GM12878 (cell line): ENCODE data around the gene PHF8. TPM values are rescaled to one million over a fixed set of nuclear protein-coding genes. Genes with fewer than 3 reads are reported as not detected.

Experiments used
- ATAC-seq: fragments of 200-7000 bp; cut with Tn5 transposase; 3 replicates; pipeline ENCODE4 v1.9.1; 2020; ENCODE audit warnings: mild to moderate bottlenecking, moderate library complexity
- BruUV-seq: library from RNA; stranded (reverse); fragments of 400-500 nt; replicated peaks from 2 replicates; lab custom pipeline; 2021; lab: Mats Ljungman, UMichigan
- CTCF ChIA-PET: fragments of 300-600 bp; sonication (Branson Sonifier 250); formaldehyde crosslinking; extraction: SDS; loops from one replicate; lab custom pipeline; 2021; ENCODE audit warnings: inconsistent platforms; lab: Yijun Ruan, JAX
- POLR2A ChIA-PET: fragments of 350-600 bp; formaldehyde crosslinking; extraction: SDS; loops from one replicate; lab custom pipeline; 2021; ENCODE audit warnings: inconsistent platforms; lab: Charles Lee
- RAD21 ChIA-PET: fragments of 300-600 bp; sonication (Branson Sonifier 250); formaldehyde crosslinking; loops from one replicate; lab custom pipeline; 2023; ENCODE audit warnings: antibody characterized with exemption; ENCODE audit not compliant: unreplicated experiment; lab: Charles Lee
- SMC1A ChIA-PET: fragments of 300-600 bp; sonication (Branson Sonifier 250); formaldehyde crosslinking; loops from one replicate; lab custom pipeline; 2023; ENCODE audit not compliant: unreplicated experiment, uncharacterized antibody; lab: Charles Lee
- DNase-seq: peaks from one replicate; pipeline ENCODE4 v3.0.0-alpha.2; 2011; ENCODE audit warnings: low read depth, low spot score
- FAIRE-seq: peaks from 3 replicates; lab custom pipeline; 2011; peaks lifted over from hg19 to GRCh38; lab: Jason Lieb, UNC
- H2AFZ ChIP-seq: 2 replicates; pipeline ENCODE4 v1.6.0; 2011; ENCODE audit warnings: low read depth, low read length, control low read depth; ENCODE audit not compliant: control insufficient read depth
- H3K27ac ChIP-seq: 2 replicates; pipeline ENCODE4 v1.5.1; 2011; ENCODE audit warnings: control low read depth; ENCODE audit not compliant: control insufficient read depth, insufficient read depth
- H3K27me3 ChIP-seq, 2 experiments: replicated peaks in 1 of 2; 2 replicates each; pipeline versions ENCODE4 v1.6.0 to v1.6.1; 2011; ENCODE audit warnings: low read length in 1 of 2; ENCODE audit not compliant: control insufficient read depth in 2 of 2, insufficient read depth in 2 of 2
- H3K36me3 ChIP-seq, 2 experiments: 2 replicates each; pipeline ENCODE4 v1.5.1; 2011; ENCODE audit warnings: low read length in 1 of 2; ENCODE audit not compliant: control insufficient read depth in 2 of 2, insufficient read depth in 2 of 2
- H3K4me1 ChIP-seq: 2 replicates; pipeline ENCODE4 v1.6.1; 2011; ENCODE audit warnings: mild to moderate bottlenecking, low read length, moderate library complexity, mixed read lengths; ENCODE audit not compliant: control insufficient read depth, insufficient read depth
- H3K4me2 ChIP-seq: 2 replicates; pipeline ENCODE4 v1.6.0; 2011; ENCODE audit warnings: control low read depth; ENCODE audit not compliant: control insufficient read depth, insufficient read depth
- H3K4me3 ChIP-seq: fragments of 200-600 bp; sonication (generic); 2 replicates; pipeline ENCODE4 v1.5.1; 2016
- H3K79me2 ChIP-seq: 2 replicates; pipeline ENCODE4 v1.6.0; 2011; ENCODE audit warnings: low read length; ENCODE audit not compliant: control insufficient read depth, insufficient read depth
- H3K9ac ChIP-seq: 2 replicates; pipeline ENCODE4 v1.8.0; 2011; ENCODE audit warnings: low read length, control low read depth, mixed read lengths; ENCODE audit not compliant: control insufficient read depth, insufficient read depth
- H3K9me3 ChIP-seq: replicated peaks from 3 replicates; pipeline ENCODE4 v1.5.1; 2011; ENCODE audit warnings: mild to moderate bottlenecking, low read length; ENCODE audit not compliant: control insufficient read depth, insufficient read depth
- H4K20me1 ChIP-seq: 2 replicates; pipeline ENCODE4 v1.6.0; 2011; ENCODE audit not compliant: control insufficient read depth, insufficient read depth
- ASH2L ChIP-seq: fragments of 300-600, 200-600 bp; sonication (generic); IDR thresholded peaks from 2 replicates; pipeline ENCODE4 v1.6.1; 2017; ENCODE audit warnings: low read depth, mild to moderate bottlenecking, borderline replicate concordance
- BMI1 ChIP-seq: fragments of 450-650 bp; IDR thresholded peaks from 2 replicates; pipeline ENCODE4 v1.6.1; 2016; ENCODE audit warnings: mild to moderate bottlenecking, moderate library complexity, borderline replicate concordance
- CBX3 ChIP-seq: fragments of 200-600 bp; sonication (generic); IDR thresholded peaks from 2 replicates; pipeline ENCODE4 v1.6.1; 2016; ENCODE audit warnings: low read depth, borderline replicate concordance
- CBX5 ChIP-seq: sonication (generic); IDR thresholded peaks from 2 replicates; pipeline ENCODE4 v1.6.1; 2016; ENCODE audit warnings: low read depth, moderate library complexity, mild to moderate bottlenecking, inconsistent platforms
- CREB1 ChIP-seq: IDR thresholded peaks from 2 replicates; pipeline ENCODE4 v1.6.1; 2012; ENCODE audit warnings: low read depth, mild to moderate bottlenecking, inconsistent platforms
- FOS ChIP-seq: IDR thresholded peaks from 3 replicates; pipeline ENCODE4 v1.6.1; 2011; ENCODE audit warnings: borderline replicate concordance; ENCODE audit not compliant: insufficient read length; ENCODE audit errors: extremely low read depth
- FOXK2 ChIP-seq: fragments of 450-650 bp; IDR thresholded peaks from 2 replicates; pipeline ENCODE4 v1.6.1; 2017; ENCODE audit warnings: mild to moderate bottlenecking, moderate library complexity
- HCFC1 ChIP-seq: fragments of 150-350 bp; IDR thresholded peaks from 2 replicates; pipeline ENCODE4 v1.6.1; 2014; ENCODE audit warnings: low read length
- MEF2A ChIP-seq: IDR thresholded peaks from 2 replicates; pipeline ENCODE4 v1.6.1; 2011; ENCODE audit warnings: low read depth, mild to moderate bottlenecking, low read length, moderate library complexity; ENCODE audit not compliant: insufficient read depth
- MXI1 ChIP-seq: fragments of 150-350 bp; IDR thresholded peaks from 2 replicates; pipeline ENCODE4 v1.6.1; 2011; ENCODE audit warnings: low read depth, mild to moderate bottlenecking, inconsistent platforms, low read length, improper control_type of control experiment
- NFYB ChIP-seq: IDR thresholded peaks from 2 replicates; pipeline ENCODE4 v1.6.1; 2011; ENCODE audit warnings: low read depth, mild to moderate bottlenecking, low read length, improper control_type of control experiment, moderate library complexity; ENCODE audit not compliant: insufficient read depth
- PML ChIP-seq: IDR thresholded peaks from 2 replicates; pipeline ENCODE4 v1.6.1; 2012; ENCODE audit warnings: low read length, inconsistent platforms
- RAD51 ChIP-seq: fragments of 450-650 bp; IDR thresholded peaks from 2 replicates; pipeline ENCODE4 v1.6.1; 2016; ENCODE audit warnings: moderate library complexity, mild to moderate bottlenecking, inconsistent platforms
- SIX5 ChIP-seq: IDR thresholded peaks from 2 replicates; pipeline ENCODE4 v1.6.1; 2011; ENCODE audit warnings: mild to moderate bottlenecking, low read depth, low read length, moderate library complexity; ENCODE audit not compliant: severe bottlenecking
- STAT3 ChIP-seq: IDR thresholded peaks from 2 replicates; pipeline ENCODE4 v1.6.1; 2011; ENCODE audit warnings: low read depth, low read length, improper control_type of control experiment
- YY1 ChIP-seq: IDR thresholded peaks from 2 replicates; pipeline ENCODE4 v1.6.1; 2011; ENCODE audit warnings: low read depth, mild to moderate bottlenecking, low read length
- WGBS: methylation state at CpG from one replicate; pipeline ENCODE4 v1.1.6; 2016; ENCODE audit warnings: low lambda C conversion rate; ENCODE audit not compliant: insufficient replicate concordance, insufficient coverage; ENCODE audit errors: missing lambda C conversion rate; 5-methylcytosine and 5-hydroxymethylcytosine counted together
- in situ Hi-C: fragments of 300-500 bp; cut with MboI; formaldehyde crosslinking; loops from 9 replicates; pipeline ENCODE4 v1.14.3; 2018; ENCODE audit warnings: mixed read lengths
- intact Hi-C: fragments of 100-400 bp; cut with micrococcal nuclease; formaldehyde crosslinking; loops from one replicate; pipeline ENCODE4 v1.14.2; 2022; ENCODE audit not compliant: unreplicated experiment
- polyA plus RNA-seq, 11 experiments: library from polyadenylated mRNA; depleted of rRNA in 4 of 11; unstranded in 6 of 11; stranded (reverse) in 5 of 11; fragments of >200 nt; fragmentation: Nextera tagmentation in 4 of 11; fragmentation: Illumina TruSeq in 1 of 11; extraction: Ambion mirVana in 4 of 11; extraction: Trizol in 1 of 11; gene quantifications; 1 replicate in 1 of 11; 2 replicates in 10 of 11; pipeline versions ENCODE4 v1.2.1 to v1.2.3, GENCODE V29; 2011 to 2016; ENCODE audit warnings: inconsistent platforms in 2 of 11, missing spikeins in 2 of 11, low read depth in 1 of 11
- total RNA-seq, 4 experiments: library from RNA; depleted of rRNA in 3 of 4; stranded (reverse); fragments of >200 nt in 3 of 4; fragmentation: Illumina TruSeq in 1 of 4; extraction: Trizol in 1 of 4; gene quantifications; 2 replicates each; pipeline versions ENCODE4 v1.2.1 to v1.2.3, GENCODE V29; 2013 to 2021
- TF ChIP-seq, protein P1 (sequence below): fragments of 450-650 bp; IDR thresholded peaks from 2 replicates; pipeline ENCODE4 v1.6.1; 2016; ENCODE audit warnings: mild to moderate bottlenecking
- TF ChIP-seq, protein P2 (sequence below): IDR thresholded peaks from 2 replicates; pipeline ENCODE4 v1.6.1; 2012; ENCODE audit warnings: low read depth, low read length, improper control_type of control experiment
- TF ChIP-seq, protein P3 (sequence below): fragments of 450-650 bp; formaldehyde crosslinking; IDR thresholded peaks from 2 replicates; pipeline ENCODE4 v1.5.0; 2022; ENCODE audit warnings: mild to moderate bottlenecking, missing genetic modification characterization

Gene PHF8
- total and polyA plus RNA-seq, 10 of the 15 experiments (the other 5 are each of a cell fraction or from before 2014, with no cell fraction given) = 2.4 to 23.7 (median 12.7) TPM

DNA sequence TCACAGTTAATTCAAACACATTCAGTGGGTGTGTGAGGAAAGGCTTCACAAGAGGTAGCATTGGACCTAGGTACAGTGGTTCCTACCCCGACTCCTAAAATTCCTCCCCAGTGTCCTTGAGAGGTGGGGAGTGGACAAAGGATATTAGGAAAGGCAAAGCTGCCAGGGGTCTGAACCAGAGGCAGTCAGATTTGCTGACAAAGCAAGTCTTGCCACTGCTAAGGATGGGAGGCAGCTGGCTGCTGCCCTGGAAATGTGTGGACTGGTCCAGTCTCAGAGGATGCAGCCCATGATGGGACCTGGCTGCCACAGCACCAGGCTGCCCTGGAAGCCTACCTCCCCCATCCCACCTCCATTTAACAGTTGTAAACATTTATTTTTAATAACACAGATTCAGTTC, 4.1 kb upstream of the PHF8 start (continued):
- TF ChIP-seq FOXK2 (no peak), ASH2L (no peak), MEF2A (no peak), SIX5 (no peak), MXI1 (no peak)

DNA sequence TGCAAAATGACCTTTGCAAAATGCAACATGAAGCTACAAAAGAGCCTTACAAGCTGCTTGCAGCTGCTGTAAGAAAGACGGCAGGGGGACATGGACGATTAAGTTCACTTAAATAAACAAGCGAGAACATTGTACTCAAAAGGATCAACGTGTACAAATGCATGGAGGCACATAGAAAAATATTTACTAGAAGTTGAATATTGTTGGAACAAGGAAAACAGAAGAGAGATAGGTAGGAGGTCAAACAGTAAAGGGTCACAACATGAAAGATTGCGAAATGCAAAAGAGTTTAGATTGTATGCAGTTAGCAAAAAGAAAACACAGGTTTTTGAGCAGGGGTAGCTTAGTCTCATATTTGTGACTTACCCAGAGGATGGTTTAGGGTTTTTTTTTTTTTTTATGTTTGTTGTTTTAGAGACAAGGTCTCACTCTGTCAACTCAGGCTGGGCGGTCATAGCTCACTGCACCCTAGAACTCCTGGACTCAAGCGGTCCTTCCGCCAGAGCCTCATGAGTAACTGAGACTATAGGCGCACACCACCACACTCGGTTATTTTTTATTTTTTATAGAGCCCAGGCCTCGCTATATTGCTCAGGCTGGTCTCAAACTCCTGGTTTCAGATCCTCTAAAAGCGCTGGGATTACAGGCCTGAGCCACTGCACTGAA, 1.4 kb upstream of the PHF8 start:
- DNase-seq (no peak), ATAC-seq (no peak), FAIRE-seq (no peak)
- Histone ChIP-seq H3K79me2 (peaks cover 11% of the 10 kb centered on the region), H3K27ac (0 out of 2 replicates have a peak overlapping the region, but pooled peaks have one; percentile 79), H3K4me3 (peak overlapping the region; percentile 80; the same call in 1 of the 2 replicates), H3K4me1 (peaks cover 4% of the 10 kb centered on the region; the same call in 1 of the 2 replicates), H3K4me2 (no peak overlapping the region), H3K9ac (no peak overlapping the region), H3K27me3 (no peaks in the 10 kb centered on the region), H3K36me3 (no peaks in the 10 kb centered on the region), H3K9me3 (no peaks in the 10 kb centered on the region; the same call in 2 of the 3 replicates), H4K20me1 (no peaks in the 10 kb centered on the region), H2AFZ (peak overlapping the region; percentile 28; the same call in 1 of the 2 replicates)
- in situ Hi-C loops = no loop called here
- WGBS = 75% methylated on average over 12 of the region's 12 CpGs
- CTCF ChIA-PET = no interaction called here
- SMC1A ChIA-PET = interaction anchor here (0.9 to 1.9 kb wide), 3 partner anchors 11 to 954 kb away, joined by 3 to 5 read pairs (median 4); partner anchors contain the start of gene APEX2
- TF ChIP-seq FOS (no peak), STAT3 (no peak), HCFC1 (no peak), CREB1 (no peak), RAD51 (no peak), CBX5 (no peak), BMI1 (no peak), YY1 (no peak), NFYB (no peak), CBX3 (no peak), PML (no peak)
- TF ChIP-seq, protein P1, sequence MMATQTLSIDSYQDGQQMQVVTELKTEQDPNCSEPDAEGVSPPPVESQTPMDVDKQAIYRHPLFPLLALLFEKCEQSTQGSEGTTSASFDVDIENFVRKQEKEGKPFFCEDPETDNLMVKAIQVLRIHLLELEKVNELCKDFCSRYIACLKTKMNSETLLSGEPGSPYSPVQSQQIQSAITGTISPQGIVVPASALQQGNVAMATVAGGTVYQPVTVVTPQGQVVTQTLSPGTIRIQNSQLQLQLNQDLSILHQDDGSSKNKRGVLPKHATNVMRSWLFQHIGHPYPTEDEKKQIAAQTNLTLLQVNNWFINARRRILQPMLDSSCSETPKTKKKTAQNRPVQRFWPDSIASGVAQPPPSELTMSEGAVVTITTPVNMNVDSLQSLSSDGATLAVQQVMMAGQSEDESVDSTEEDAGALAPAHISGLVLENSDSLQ = no peak
- TF ChIP-seq, protein P2, sequence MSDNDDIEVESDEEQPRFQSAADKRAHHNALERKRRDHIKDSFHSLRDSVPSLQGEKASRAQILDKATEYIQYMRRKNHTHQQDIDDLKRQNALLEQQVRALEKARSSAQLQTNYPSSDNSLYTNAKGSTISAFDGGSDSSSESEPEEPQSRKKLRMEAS = no peak
- TF ChIP-seq, protein P3, sequence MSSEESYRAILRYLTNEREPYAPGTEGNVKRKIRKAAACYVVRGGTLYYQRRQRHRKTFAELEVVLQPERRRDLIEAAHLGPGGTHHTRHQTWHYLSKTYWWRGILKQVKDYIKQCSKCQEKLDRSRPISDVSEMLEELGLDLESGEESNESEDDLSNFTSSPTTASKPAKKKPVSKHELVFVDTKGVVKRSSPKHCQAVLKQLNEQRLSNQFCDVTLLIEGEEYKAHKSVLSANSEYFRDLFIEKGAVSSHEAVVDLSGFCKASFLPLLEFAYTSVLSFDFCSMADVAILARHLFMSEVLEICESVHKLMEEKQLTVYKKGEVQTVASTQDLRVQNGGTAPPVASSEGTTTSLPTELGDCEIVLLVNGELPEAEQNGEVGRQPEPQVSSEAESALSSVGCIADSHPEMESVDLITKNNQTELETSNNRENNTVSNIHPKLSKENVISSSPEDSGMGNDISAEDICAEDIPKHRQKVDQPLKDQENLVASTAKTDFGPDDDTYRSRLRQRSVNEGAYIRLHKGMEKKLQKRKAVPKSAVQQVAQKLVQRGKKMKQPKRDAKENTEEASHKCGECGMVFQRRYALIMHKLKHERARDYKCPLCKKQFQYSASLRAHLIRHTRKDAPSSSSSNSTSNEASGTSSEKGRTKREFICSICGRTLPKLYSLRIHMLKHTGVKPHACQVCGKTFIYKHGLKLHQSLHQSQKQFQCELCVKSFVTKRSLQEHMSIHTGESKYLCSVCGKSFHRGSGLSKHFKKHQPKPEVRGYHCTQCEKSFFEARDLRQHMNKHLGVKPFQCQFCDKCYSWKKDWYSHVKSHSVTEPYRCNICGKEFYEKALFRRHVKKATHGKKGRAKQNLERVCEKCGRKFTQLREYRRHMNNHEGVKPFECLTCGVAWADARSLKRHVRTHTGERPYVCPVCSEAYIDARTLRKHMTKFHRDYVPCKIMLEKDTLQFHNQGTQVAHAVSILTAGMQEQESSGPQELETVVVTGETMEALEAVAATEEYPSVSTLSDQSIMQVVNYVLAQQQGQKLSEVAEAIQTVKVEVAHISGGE (CRISPR knock-in tag) = no peak
- no TSS peak for BruUV-seq
- POLR2A ChIA-PET = interaction anchor here (0.6 to 0.9 kb wide), 5 partner anchors 135 to 963 kb away, joined by 3 to 4 read pairs (median 3); no protein-coding TSS in a partner anchor
- RAD21 ChIA-PET = interaction anchor here (0.8 kb wide), 1 partner anchor 361 kb away, joined by 3 read pairs; no protein-coding TSS in a partner anchor
- intact Hi-C loops = loop anchor here (2.0 kb wide), 1 partner anchor 137 kb away; the partner anchor contains the start of gene FAM120C
